ENCODE results near the gene RWDD1.
"Not testable (repeated sequence)": the region's sequence is repeated elsewhere in the genome, so short reads cannot be mapped to it uniquely, and the experiment has no call there.

RWDD1 gene

DNA sequence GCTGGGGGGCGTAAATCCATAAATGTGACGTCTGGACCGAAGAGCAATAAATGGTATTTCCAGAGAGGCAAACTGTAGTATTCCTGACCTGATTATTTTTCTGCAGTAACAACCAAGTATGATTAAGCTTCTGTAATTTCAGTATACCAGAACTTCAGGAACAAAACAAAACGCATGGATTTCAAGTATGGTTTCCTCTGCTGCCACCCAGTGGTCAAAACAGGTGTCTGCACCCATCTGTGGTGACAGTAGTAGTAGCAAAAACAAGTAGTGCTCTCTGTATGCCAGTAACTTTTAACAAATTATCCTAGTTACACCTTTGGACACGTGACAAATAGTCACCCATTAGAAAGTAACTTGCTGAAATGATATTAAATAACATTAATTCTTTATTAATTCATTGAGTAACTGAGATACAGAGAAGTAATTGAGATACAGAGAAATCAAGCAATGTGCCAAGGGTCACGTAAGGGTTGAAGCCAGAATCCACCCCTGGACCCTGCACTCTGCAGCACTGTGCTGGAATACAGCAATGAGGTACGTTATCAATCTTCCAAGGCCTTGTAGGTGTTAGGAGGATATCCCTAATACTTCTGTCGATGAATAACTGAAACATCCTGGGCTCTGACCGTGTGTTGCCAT, 9.8 kb upstream of the RWDD1 start:
- peak; percentile 44 for DNase-seq

DNA sequence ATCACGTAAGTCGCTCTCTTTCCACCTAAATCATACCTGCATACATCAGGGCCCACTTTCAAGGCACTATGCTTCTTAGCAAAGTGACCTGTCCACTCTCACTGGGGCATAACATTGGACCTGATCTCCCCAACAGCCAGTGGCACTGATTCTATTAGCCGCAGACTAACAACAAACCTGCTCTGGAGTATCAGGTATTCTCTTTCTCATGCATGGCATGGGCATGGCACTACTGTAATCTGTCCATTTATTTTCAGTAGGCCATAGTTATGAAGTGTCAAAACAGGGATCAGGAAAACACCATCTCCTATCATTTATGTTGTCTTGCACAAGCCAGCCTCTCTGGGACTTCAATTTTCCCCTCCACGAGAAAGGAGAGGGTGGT, 9.3 kb upstream of the RWDD1 start:
- no peak for DNase-seq

DNA sequence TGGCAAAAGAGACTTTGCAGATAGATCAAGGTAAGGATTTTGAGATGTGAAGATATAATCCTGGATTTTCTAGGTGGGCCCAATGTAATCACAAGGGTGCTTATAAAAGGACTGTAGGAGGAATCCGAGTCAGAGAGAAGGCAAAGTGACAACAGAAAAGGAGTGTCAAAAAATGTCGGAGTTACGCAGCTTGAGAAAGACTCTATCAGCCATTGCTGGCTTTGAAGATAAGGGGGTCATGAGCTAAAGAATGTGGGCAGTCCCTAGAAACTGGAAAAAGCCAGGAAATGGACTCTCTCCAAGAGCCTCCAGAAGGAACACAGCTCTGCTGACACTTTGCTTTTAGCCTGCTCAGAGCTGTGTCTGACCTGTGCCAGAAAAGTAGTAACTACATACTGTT, 8.7 kb upstream of the RWDD1 start:
- no peak for DNase-seq

DNA sequence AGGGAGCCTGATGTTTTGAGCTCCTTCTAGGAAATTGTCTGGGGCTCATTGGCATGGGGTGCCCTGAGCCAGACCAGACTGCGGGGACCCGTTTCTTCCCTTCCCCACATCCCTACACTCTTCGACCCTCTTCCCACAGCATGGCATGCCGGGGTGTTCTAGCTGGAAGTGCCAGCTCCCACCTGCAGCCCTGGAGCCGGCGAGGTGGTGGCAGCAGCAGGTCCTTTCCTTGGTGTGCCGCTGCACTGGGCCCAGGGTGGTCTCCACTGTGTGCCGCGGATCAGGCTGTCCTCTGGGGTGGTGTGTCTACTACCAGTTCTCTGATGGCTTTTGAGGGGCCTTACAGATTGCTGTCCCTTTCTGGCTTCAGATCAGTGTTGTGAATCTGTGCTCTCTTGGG, 7.5 kb upstream of the RWDD1 start:
- DNase-seq: no peak

DNA sequence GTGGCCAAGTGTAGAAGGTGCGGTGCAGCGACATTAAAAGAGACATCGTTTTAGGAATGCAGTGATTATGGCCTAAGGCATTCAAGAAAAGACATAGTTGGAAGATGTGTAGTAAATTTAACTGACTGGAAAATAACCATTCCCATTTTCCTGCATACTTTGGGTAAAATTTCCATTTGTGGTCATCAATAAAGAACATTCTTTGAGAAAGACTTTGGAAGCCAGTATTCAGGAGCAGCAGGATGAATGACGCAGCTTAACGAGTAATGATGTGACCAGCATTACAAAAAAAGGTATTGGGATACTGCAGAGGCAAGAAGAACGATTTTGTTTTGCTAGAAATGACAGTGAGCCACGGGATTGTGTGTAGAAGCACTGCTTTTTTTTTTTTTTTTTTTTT, 7.0 kb upstream of the RWDD1 start:
- no peak for DNase-seq

DNA sequence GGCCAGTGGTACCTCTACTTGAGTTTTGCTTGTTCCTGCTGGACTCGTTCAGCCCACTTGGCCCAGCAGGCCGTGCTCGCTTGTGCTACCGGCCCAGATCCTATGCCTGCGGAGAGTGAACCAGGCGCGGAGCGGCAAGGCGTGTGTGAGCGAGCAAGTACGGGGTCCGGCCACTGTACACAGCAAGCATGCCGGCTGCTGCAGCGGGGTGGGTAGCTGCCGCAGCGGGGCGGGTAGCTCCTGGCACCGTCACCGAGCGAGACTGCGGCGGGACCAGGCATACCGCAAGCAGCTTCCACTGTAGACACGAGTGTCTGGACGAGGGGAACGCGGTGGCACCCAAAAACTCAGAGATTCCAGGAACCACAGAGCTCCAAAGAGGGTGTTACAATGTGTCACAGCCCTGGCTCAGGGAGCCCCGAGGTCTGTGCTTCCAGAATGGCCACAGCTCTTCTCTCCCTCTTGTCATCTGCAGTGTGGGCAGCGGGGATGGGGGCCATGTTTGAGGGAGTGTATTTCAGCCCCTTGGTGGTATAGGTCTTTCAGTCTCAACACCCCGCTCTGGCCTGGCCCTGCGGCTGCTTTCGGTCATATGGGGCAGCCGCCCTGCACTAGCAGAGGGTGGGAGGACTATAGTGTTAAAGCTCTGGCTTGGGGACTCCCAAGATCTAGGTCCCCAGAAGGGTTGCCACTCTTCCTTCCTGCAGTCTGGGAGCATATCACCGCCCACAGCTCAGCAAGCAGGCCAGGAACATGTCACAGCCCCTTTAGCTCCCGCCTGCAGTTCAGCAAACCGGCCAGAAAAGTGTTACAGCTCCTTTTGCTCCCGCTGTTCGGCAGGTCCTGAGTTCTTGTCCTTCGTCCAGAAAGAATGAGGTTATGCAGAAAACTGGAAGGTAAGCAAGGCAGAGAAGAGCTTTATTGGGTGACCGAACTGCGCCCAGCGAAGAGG, 6.1 kb upstream of the RWDD1 start:
- no peak for DNase-seq

DNA sequence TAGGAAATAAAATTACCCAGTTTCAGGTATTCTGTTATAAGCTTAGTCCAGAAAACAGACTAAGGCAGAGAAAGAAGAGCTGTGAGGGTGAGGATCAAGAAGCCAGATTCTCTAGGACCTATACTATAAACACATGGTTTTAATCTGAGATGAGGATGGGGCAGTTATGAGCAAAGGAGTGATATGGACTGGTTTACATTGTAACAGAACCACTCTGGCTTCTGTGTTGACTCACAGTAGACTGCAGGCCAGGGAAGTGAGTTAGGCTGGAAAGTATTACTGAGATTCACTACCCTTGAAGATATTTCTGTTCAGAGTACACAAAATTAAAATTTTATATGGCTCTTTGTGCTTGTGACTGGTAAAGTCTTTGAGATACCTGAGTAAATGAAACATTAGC, 3.2 kb upstream of the RWDD1 start:
- DNase-seq: no peak

DNA sequence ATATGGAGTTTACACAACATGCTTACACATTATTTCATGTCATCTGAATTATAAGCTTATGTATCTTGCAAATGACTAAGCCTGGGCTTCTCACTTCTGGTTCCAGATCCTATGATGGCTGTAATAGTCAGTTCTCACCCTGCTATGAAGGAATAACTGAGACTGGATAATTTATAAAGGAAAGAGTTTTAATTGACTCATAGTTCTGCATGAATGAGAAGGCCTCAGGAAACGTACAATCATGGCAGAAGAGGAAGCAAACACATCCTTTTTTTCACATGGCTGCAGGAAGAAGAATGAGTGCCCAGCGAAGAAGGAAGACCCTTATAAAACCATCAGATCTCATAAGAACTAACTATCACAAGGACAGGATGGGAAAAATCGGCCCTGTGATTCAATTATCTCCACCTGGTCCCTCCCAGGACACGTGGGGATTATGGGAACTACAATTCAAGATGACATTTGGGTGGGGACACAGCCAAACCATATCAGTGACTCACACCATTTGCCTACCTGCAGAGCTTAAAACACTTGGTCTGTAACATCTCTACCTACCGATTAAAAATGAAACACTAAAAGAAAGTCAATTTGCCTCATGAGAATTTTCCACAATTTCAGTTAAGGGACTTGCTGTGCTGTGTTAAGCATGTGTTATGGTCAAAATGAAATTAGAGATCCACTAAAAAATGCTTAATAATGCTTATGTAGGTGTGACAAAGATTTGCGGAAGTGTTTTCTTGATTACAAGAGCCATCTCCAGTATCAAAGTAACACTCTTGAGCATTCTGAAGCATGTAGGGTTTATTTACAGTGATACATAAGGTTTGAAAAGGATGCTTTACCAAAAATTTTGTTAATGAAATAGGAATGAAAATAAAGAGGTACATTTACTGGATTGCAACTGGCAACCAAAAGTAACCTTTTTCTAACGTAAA, 2.2 kb upstream of the RWDD1 start:
- DNase-seq: no peak

DNA sequence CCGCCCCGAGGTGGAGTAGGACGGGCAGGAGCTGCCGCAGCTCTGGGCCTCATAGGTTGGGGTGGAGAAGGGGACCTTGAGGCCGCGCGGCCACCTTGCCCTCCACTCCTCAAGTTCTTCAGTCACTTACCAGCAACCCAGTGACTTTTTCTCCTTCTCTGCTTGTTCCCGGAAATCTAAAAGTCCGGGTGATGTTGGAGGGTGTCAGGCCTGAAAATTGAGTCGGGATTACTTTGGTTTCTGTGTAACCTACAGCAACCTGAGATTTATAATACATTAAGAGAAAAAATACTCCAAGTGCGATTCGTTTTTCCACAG, 338 bp downstream of the RWDD1 start:
- no peak for DNase-seq

DNA sequence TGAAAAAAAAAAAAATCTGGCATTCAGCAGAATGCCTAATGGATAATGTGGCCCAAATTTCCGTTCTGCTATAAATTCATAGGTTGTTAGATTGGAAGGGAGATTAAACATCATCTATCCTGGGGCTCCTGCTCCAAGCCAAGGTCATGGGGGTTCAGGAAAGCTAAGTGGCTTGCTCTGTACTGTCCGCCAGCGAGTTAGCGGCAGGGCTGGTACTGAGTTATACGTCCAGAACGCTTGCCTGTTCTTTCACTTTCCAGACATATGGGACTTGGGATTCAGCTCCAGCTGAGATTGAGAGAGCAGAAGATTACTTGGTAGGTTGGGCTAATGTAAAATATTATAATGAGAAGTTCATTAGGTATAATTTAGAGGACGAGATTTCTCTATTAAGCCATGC, 858 bp downstream of the RWDD1 start:
- no peak for DNase-seq

DNA sequence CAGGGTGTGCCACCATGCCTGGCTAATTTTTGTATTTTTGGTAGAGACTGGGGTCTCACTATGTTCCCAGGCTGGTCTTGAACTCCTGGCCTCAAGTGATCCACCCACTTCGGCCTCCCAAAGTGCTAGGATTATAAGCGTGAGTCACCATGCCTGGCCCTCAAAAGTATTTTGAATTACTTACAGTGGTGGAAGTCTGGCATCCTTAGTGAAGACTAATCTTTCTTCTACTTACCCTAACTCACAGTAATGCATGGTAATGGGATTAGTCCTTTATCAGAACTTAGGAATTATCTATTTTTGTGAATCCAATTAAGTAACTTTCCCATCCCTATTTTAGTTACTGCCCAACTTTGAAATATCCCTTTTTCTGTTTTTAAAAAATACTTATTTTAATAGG, 3.9 kb downstream of the RWDD1 start:
- DNase-seq: no peak

DNA sequence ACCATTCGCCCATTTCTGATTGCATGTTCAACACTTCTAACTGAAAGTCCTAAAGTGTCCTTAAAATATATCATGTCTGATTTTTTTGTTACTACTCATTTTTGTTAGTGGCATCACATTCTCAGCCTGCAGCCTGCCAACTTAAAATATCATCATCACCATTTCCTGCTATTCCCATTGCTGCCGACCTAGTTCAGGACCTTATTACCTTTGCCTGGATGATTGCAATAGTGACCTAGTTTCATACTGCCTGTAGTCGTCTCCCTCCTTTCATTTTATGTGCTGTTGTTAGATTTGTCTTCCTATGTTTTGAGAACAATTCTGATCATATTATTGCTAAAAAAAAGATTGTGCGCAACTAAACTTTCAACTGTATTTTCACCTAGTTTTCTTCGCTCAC, 6.2 kb downstream of the RWDD1 start:
- no peak for DNase-seq

DNA sequence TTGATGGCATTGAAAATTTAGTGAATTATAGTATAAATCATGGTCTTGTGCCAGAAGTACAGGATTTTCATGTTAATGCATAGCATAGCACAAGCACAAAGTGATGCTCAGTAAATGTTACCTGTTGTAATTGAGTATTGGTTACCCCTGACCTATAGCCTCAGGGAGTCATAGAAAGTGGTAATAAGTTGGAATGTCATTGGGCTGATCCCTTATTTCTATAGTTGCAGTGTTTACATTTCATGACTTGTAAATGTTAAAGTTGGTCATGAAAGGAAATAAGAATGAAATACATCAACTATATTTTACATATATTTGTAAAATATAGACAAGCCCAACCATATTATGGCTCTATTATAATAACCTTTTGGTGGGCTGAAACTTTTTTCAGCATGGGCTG, 7.0 kb downstream of the RWDD1 start:
- DNase-seq: no peak

DNA sequence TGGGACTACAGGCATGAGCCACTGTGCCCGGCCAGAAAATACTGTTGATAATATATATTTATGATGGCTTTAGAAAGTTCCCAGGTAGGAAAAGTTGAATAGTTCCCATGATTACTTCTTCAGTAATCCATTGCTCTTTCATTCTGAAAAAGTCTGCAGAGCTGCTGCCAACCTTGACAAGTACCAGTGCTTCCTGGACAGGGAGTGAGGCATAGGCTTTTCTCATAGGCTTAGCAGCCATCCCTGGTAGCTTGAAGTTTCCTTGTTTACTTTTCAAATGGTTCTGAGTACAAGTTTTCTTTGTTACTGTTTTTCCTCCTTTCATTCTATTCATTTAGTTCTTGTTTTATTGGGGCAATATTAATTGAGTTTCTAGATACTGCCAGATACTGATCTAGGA, 7.8 kb downstream of the RWDD1 start:
- DNase-seq: no peak

DNA sequence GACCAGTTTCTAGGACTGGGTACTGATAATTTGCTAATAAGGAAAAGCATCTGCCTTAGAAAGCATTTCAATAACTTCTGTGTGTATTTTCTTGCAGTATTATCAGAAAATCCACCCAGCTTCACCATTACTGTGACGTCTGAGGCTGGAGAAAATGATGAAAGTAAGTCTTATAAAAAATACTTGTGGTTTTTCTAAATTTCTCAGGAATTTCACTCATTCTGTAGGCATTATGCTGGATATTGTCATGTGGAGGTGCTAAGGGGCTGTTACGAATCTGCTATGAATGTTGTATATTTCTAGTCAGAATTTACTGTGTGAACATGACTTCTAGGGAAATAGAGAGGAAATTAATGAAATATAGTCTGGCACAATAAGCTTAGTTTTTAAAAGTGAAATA, 8.9 kb downstream of the RWDD1 start:
- no peak for DNase-seq

DNA sequence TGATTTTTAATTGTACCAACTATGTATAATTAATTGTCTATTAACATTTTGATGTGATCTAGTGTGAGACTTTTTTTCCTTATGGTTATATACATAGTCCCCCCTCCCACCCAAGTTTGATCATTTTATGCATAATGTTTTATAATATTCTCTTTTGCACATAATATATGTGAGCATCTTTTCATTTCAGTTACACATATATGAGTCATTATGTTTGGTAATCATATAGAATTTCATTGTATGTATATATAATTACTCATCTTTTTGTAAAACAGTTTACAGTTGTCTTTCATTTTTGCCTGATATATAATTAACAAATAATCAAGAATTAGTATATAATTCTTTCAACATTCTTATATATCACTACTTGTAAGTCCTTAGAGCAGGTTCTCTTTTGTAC, 15.0 kb downstream of the RWDD1 start:
- DNase-seq: no peak

DNA sequence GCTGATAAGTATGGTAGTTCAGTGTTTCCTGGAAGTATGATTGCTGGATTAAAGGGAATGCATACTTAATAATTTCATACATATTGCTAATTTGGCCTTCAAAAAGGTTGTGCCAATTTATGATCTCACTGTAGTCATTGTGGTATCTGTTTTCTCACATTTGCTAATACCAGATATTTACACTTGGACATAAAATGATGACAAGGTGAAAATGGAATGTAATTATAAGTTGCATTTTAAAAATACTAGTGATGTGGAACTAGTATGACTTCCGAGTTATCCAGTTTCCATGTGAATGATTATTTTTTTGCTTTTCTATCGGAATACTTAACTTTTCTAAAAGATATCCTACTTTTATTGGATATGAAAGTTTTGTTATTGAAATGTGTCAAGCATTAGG, 15.4 kb downstream of the RWDD1 start:
- no peak for DNase-seq

DNA sequence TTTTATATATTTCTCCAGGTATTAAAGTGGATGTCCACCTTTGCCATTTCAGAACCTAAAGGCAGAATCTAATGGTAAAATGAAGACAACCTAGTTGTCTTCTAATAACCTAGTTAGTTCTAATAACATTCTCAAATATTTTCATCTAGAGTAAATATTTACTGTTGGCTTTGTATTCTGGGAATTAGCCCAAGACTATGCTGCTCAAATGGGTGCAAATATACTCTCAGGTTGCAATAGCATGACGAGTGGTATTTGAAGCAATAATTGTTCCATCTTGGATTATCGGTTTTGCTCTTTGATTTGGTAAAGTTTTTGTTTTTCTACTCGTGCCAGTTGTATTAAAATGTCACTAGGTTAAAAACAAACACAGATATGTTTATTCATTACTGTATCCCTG, 23.9 kb downstream of the RWDD1 start:
- DNase-seq: no peak

DNA sequence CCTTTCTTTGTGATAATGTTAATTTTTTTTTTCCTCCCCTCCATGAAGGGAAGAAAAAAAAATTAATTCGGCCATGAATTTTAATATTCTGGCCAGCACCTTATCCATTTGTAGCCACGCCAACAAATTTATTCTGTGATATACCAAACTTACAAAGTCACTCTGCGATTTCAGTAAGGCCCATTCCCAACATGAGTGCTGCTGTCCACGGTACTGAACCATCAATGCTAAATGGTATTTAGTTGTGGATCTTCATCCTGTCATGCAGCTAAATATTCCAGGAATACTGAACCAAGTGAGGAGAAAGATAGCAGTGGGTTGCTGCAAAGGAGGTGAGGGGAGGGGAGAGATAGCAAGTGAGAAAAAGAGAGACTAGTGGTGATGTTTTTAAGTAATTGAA, 25.5 kb downstream of the RWDD1 start:
- no peak for DNase-seq

DNA sequence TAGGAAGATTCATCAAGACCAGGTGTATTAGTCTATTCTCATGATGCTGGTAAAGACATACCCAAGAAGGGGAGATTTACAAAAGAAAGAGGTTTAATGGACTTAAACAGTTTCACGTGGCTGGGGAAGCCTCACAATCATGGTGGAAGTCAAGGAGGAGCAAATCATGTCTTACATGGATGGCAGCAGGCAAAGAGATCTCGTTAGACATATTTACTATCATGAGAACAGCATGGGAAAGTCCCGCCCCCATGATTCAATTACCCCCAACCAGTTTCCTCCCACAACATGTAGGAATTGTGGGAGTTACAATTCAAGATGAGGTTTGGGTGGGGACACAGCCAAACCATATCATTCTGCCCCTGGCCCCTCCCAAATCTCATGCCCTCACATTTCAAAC, 32.6 kb downstream of the RWDD1 start:
- DNase-seq: not testable (repeated sequence)

DNA sequence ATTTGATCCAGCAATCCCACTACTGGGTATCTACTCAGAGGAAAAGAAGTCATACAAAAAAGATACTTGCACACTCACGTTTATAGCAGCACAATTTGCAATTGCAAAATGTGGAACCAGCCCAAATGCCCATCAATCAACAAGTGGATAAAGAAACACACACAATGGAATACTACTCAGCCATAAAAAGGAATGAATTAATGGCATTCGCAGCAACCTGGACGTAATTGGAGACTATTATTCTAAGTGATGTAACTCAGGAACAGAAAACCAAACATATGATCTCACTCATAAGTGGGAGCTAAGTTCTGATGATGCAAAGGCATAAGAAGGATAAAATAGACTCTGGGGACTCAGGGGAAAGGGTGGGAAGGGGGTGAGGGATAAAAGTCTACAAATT, 33.6 kb downstream of the RWDD1 start:
- not testable (repeated sequence) for DNase-seq

DNA sequence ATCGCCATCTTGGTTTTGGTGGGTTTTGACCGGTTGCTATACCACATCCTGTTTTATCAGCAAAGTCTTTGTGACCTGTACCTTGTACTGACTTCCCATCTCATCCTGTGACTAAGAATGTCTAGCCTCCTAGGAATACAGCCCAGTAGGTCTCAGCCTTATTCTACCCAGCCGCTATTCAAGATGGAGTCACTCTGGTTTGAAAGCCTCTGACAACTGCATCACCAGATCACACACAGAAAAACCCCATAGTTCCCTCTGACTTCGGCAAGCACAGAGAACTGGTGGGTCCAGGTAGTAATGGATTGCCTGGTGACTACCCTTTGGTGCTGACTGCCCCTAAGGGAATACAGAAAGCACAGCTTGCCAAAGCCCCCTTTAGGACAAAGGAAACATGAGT, 34.6 kb downstream of the RWDD1 start:
- DNase-seq: no peak

DNA sequence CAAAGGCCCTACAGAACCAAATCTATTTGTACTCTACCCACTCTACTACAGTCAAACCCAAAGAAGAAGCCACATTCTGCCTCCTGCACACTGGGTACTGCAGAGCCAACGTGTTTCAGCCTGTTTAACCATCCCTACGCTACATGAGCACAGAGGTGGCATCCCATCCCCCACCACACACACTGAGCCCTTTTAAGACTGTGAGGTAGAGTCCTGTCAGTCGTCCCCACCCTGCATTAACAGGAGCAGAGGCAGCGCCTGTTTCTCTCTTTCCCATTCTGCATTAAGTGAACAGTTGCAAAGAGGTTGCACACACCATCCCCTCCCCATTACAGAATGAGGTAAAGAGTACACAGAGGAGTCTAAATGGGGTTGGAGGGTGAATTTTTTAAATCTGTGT, 39.8 kb downstream of the RWDD1 start:
- DNase-seq: no peak

All from effector CD8-positive, alpha-beta T cell (primary cell).